SK-N-SH (cell line): ENCODE results near the gene AVPI1. TPM values are rescaled to one million over a fixed set of nuclear protein-coding genes. Genes with fewer than 3 reads are reported as not detected.

ENCODE experiments used
- CTCF ChIA-PET: fragments of 300-600, 350-600 bp; formaldehyde crosslinking; extraction: SDS; loops from one replicate; lab custom pipeline; 2021; lab: Yijun Ruan, JAX
- POLR2A ChIA-PET: fragments of 350-600 bp; sonication (Branson Sonifier 250); formaldehyde crosslinking; extraction: SDS; loops from one replicate; lab custom pipeline; 2020; ENCODE audit warnings: antibody characterized with exemption, inconsistent platforms; lab: Yijun Ruan, JAX
- DNase-seq: peaks from one replicate; pipeline ENCODE4 v3.0.0; 2012
- H2AFZ ChIP-seq: fragments of 200-600 bp; sonication (generic); 2 replicates; pipeline ENCODE4 v1.8.1; 2016; ENCODE audit warnings: antibody characterized with exemption, mild to moderate bottlenecking, low read depth
- H3F3A ChIP-seq: fragments of 200-600 bp; sonication (generic); replicated peaks from 2 replicates; pipeline ENCODE3; 2016; ENCODE audit warnings: antibody characterized with exemption, mild to moderate bottlenecking; ENCODE audit not compliant: insufficient read depth
- H3K27ac ChIP-seq, 2 experiments: fragments of 200-500 bp in 1 of 2; fragments of 200-600 bp in 1 of 2; sonication (Bioruptor generic) in 1 of 2; sonication (generic), shearing (Covaris generic) in 1 of 2; 2 replicates each; pipeline versions ENCODE4 v1.5.1 to v1.6.1; 2014 to 2016; ENCODE audit warnings: low read depth in 2 of 2, inconsistent platforms in 1 of 2, low read length in 1 of 2, mild to moderate bottlenecking in 1 of 2, mixed read lengths in 1 of 2
- H3K27me3 ChIP-seq: fragments of 200-600 bp; sonication (generic), shearing (Covaris generic); 2 replicates; pipeline ENCODE4 v1.6.1; 2016; ENCODE audit warnings: mixed run types; ENCODE audit not compliant: insufficient read depth
- H3K36me3 ChIP-seq, 2 experiments: fragments of 200-500 bp in 1 of 2; fragments of 200-600 bp in 1 of 2; sonication (Bioruptor generic) in 1 of 2; sonication (generic) in 1 of 2; replicated peaks in 1 of 2; 2 replicates each; pipeline versions ENCODE3 to v1.5.1; 2014 to 2016; ENCODE audit warnings: low read length in 1 of 2, mild to moderate bottlenecking in 1 of 2; ENCODE audit not compliant: insufficient read depth in 2 of 2, control insufficient read depth in 1 of 2
- H3K4me1 ChIP-seq, 2 experiments: fragments of 200-500 bp in 1 of 2; fragments of 200-600 bp in 1 of 2; sonication (Bioruptor generic) in 1 of 2; sonication (generic), shearing (Covaris generic) in 1 of 2; 2 replicates each; pipeline versions ENCODE4 v1.5.1 to v1.6.1; 2014 to 2016; ENCODE audit warnings: low read depth in 1 of 2, low read length in 1 of 2, mixed run types in 1 of 2; ENCODE audit not compliant: insufficient read depth in 2 of 2, control insufficient read depth in 1 of 2
- H3K4me2 ChIP-seq: fragments of 200-600 bp; sonication (generic), shearing (Covaris generic); 2 replicates; pipeline ENCODE4 v1.6.1; 2017; ENCODE audit warnings: mixed run types
- H3K4me3 ChIP-seq, 2 experiments: fragments of 200-500 bp in 1 of 2; fragments of 200-600 bp in 1 of 2; sonication (Bioruptor generic) in 1 of 2; sonication (generic), shearing (Covaris generic) in 1 of 2; 2 replicates each; pipeline versions ENCODE4 v1.5.1 to v1.8.1; 2014 to 2016; ENCODE audit warnings: low read depth in 2 of 2, inconsistent platforms in 1 of 2, low read length in 1 of 2, mild to moderate bottlenecking in 1 of 2, mixed read lengths in 1 of 2, moderate library complexity in 1 of 2
- H3K79me2 ChIP-seq: fragments of 200-600 bp; sonication (generic); 2 replicates; pipeline ENCODE4 v1.8.1; 2017; ENCODE audit warnings: mild to moderate bottlenecking; ENCODE audit not compliant: insufficient read depth
- H3K9ac ChIP-seq: fragments of 200-600 bp; sonication (generic); 2 replicates; pipeline ENCODE4 v1.6.1; 2017; ENCODE audit warnings: mixed run types
- H3K9me2 ChIP-seq: fragments of 200-600 bp; sonication (generic); 2 replicates; pipeline ENCODE4 v1.6.1; 2017; ENCODE audit warnings: mixed run types
- H3K9me3 ChIP-seq: fragments of 200-600 bp; sonication (generic); 2 replicates; pipeline ENCODE4 v1.6.1; 2017; ENCODE audit warnings: mixed run types, mild to moderate bottlenecking, moderate library complexity
- H4K20me1 ChIP-seq: fragments of 200-600 bp; sonication (generic); 2 replicates; pipeline ENCODE4 v1.6.1; 2017; ENCODE audit warnings: mild to moderate bottlenecking, mixed run types; ENCODE audit not compliant: insufficient read depth
- ELF1 ChIP-seq: IDR thresholded peaks from 2 replicates; pipeline ENCODE4 v1.4.0; 2012
- EZH2phosphoT487 ChIP-seq: fragments of 200-600 bp; sonication (generic); IDR thresholded peaks from 2 replicates; pipeline ENCODE4 v1.6.1; 2017; ENCODE audit warnings: low read depth, mixed run types, mild to moderate bottlenecking, antibody characterized with exemption, moderate library complexity, borderline replicate concordance
- FOSL2 ChIP-seq: IDR thresholded peaks from 2 replicates; pipeline ENCODE4 v1.4.0; 2012; ENCODE audit warnings: low read depth, mild to moderate bottlenecking, moderate library complexity, borderline replicate concordance
- JUND ChIP-seq: IDR thresholded peaks from 2 replicates; pipeline ENCODE4 v1.4.0; 2012
- MAX ChIP-seq: IDR thresholded peaks from 2 replicates; pipeline ENCODE4 v1.4.0; 2012; ENCODE audit warnings: low read depth
- NFIC ChIP-seq: IDR thresholded peaks from 2 replicates; pipeline ENCODE4 v1.4.0; 2012; ENCODE audit warnings: borderline replicate concordance
- NRF1 ChIP-seq: IDR thresholded peaks from 2 replicates; pipeline ENCODE4 v1.6.1; 2012; ENCODE audit warnings: low read depth, mild to moderate bottlenecking, low read length
- RAD21 ChIP-seq: IDR thresholded peaks from 2 replicates; pipeline ENCODE4 v1.6.1; 2012; ENCODE audit warnings: mild to moderate bottlenecking, low read length
- REST ChIP-seq: IDR thresholded peaks from 2 replicates; pipeline ENCODE4 v1.6.1; 2012; ENCODE audit warnings: mild to moderate bottlenecking, low read depth, low read length, moderate library complexity
- RFX5 ChIP-seq: IDR thresholded peaks from 2 replicates; pipeline ENCODE4 v1.6.1; 2012; ENCODE audit warnings: mild to moderate bottlenecking, improper control_type of control experiment, low read length
- RXRA ChIP-seq: IDR thresholded peaks from 2 replicates; pipeline ENCODE4 v1.4.0; 2012; ENCODE audit warnings: low read depth, mild to moderate bottlenecking, borderline replicate concordance
- SIN3A ChIP-seq: IDR thresholded peaks from 2 replicates; pipeline ENCODE4 v1.6.1; 2012; ENCODE audit warnings: low read depth, mild to moderate bottlenecking, low read length, moderate library complexity, borderline replicate concordance
- TAF1 ChIP-seq: IDR thresholded peaks from 2 replicates; pipeline ENCODE4 v1.6.1; 2012; ENCODE audit warnings: low read depth, mild to moderate bottlenecking, low read length, moderate library complexity, borderline replicate concordance
- USF2 ChIP-seq: fragments of 150-350 bp; IDR thresholded peaks from 2 replicates; pipeline ENCODE4 v1.6.1; 2017; ENCODE audit warnings: antibody characterized with exemption, low read length, low read depth, borderline replicate concordance
- YY1 ChIP-seq: IDR thresholded peaks from 2 replicates; pipeline ENCODE4 v1.4.0; 2012; ENCODE audit warnings: low read depth, mild to moderate bottlenecking
- WGBS: methylation state at CpG from one replicate; pipeline ENCODE4 v1.1.6; 2017; ENCODE audit warnings: low lambda C conversion rate; 5-methylcytosine and 5-hydroxymethylcytosine counted together
- polyA plus RNA-seq, 3 experiments: library from polyadenylated mRNA; depleted of rRNA; stranded (reverse); fragments of >200 nt; gene quantifications; 2 replicates each; pipeline ENCODE4 v1.2.3, GENCODE V29; 2012

The AVPI1 gene
- polyA plus RNA-seq, 1 of the 3 experiments (the other 2 are of a cell fraction): 6.3 TPM

DNA sequence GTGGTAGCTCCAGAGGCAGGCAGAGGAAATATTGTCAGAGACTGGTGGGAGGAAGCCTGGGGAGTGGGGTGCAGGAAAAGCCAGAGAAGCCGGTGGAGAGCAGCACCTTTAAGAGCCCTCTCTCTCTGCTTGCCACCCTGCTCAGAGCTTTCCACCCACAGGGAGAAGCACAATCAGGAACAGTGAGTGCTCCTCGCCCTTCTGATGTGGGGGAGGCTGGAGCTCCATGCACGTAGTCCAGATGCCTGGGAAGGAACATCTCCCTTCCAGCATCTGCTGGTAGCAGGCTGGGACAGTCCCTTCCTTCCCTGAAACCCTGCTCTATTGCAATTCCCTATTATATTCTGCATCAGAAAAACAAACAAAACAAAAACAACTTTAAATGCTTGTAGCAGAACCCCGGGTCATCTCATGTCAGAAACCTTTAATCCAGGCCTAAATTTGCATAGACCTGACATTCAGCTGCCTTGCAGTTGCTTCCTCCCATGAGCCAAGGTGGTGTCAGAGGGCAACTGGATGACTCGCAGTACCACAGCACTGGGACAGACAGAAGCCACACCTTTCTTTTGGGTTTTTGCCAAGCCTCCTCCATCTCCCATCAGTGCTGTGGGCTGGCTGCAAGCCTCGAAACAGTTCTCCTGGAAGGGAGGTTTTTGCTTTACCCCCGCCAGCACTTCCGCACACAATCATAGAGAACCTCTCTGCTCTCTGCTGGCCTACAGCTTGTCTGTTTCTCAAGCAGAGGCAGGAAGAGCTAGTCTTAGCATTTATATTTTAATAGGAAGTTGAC, 13.1 kb downstream of the AVPI1 start:
- H3F3A ChIP-seq: peaks cover 11% of the 10 kb centered on the region
- no peaks in the 10 kb centered on the region for H3K9me2 ChIP-seq
- ChIA-PET POLR2A (no interaction called here), CTCF (interaction anchor here (0.6 to 5.0 kb wide), 5 partner anchors 13 to 65 kb away, joined by 3 to 60 read pairs (median 4); partner anchors contain the start of genes AVPI1 and MORN4)
- no peaks in the 10 kb centered on the region for H4K20me1 ChIP-seq
- no peaks in the 10 kb centered on the region for H3K9me3 ChIP-seq
- H3K36me3 ChIP-seq: peaks cover 36 to 46% of the 10 kb centered on the region in 2 experiments
- DNase-seq: no peak
- no peak overlapping the region for H3K9ac ChIP-seq
- WGBS: 68% methylated on average over 7 of the region's 8 CpGs
- no peak overlapping the region for H3K4me3 ChIP-seq
- H3K4me1 ChIP-seq: peaks cover 0 to 6% of the 10 kb centered on the region in 2 experiments; a peak in 1 of 4 replicates
- no peak overlapping the region for H2AFZ ChIP-seq
- H3K4me2 ChIP-seq: no peak overlapping the region
- H3K27me3 ChIP-seq: no peaks in the 10 kb centered on the region
- H3K27ac ChIP-seq: peak overlapping the region in 1 of 2 experiments; percentile 28; a peak in 1 of 4 replicates
- no peak for TF ChIP-seq USF2
- TF ChIP-seq REST: no peak
- no peak for TF ChIP-seq JUND
- TF ChIP-seq FOSL2: peak; percentile 17; the same call in 1 of the 2 replicates
- TF ChIP-seq RAD21: no peak
- no peak for TF ChIP-seq ELF1
- TF ChIP-seq NFIC: peak; percentile 31; the same call in 1 of the 2 replicates
- no peak for TF ChIP-seq MAX
- no peak for TF ChIP-seq SIN3A
- 0 out of 2 replicates have a peak, but pooled peaks cover 3% of the 10 kb centered on the region for H3K79me2 ChIP-seq

GRCh38 chr10:97669571-97669970, 17.5 kb downstream of the AVPI1 start:
- 69% methylated on average over 1 of the region's 1 CpG for WGBS
- H3K9me3 ChIP-seq: no peaks in the 10 kb centered on the region
- TF ChIP-seq RXRA (no peak), MAX (no peak), NRF1 (no peak), EZH2phosphoT487 (no peak), YY1 (no peak), RAD21 (no peak), RFX5 (no peak), TAF1 (no peak)
- TF ChIP-seq, all 33 proteins: peak for 0
- Histone ChIP-seq H3F3A (peaks cover 11% of the 10 kb centered on the region), H3K9ac (no peak overlapping the region), H3K4me3 (no peak overlapping the region), H3K27me3 (no peaks in the 10 kb centered on the region), H2AFZ (no peak overlapping the region), H4K20me1 (no peaks in the 10 kb centered on the region), H3K36me3 (peaks cover 39 to 42% of the 10 kb centered on the region in 2 experiments), H3K79me2 (0 out of 2 replicates have a peak, but pooled peaks cover 3% of the 10 kb centered on the region), H3K27ac (no peak overlapping the region), H3K4me2 (no peak overlapping the region), H3K4me1 (peaks cover 3 to 6% of the 10 kb centered on the region in 2 experiments; a peak in 1 of 4 replicates), H3K9me2 (no peaks in the 10 kb centered on the region)
- CTCF ChIA-PET: interaction anchor here (1.2 to 8.6 kb wide), 3 partner anchors 9 to 62 kb away, joined by 3 to 71 read pairs (median 4); no protein-coding TSS in a partner anchor
- POLR2A ChIA-PET: interaction anchor here (1.0 to 1.9 kb wide), 2 partner anchors 14 to 17 kb away, joined by 4 to 5 read pairs; partner anchors contain the start of gene AVPI1
- no peak for DNase-seq
